Amniotic stem cell (primary cell): ENCODE data around the gene NEXN.
A peak's percentile ranks its signal among the peaks of the same experiment; 100 is the strongest.

Experiments used
- DNase-seq: peaks from one replicate; lab custom pipeline; 2025; lab: John Stamatoyannopoulos, UW

The NEXN gene

GRCh38 chr1:77888081-77888780 is at the start of gene NEXN:
NEXN (plus strand) TSS chr1:77888624; CDS start chr1:77916107, 27,483 bp downstream.
- DNase-seq: peak; percentile 54

- DNase-seq: no peak
Measured at GRCh38 chr1:77841574-77841973, 46.9 kb upstream of the NEXN start.

- no peak for DNase-seq
Measured at GRCh38 chr1:77845951-77846350, 42.5 kb upstream of the NEXN start.

- no peak for DNase-seq
Measured at GRCh38 chr1:77846966-77847365, 41.5 kb upstream of the NEXN start.

- DNase-seq: no peak
Measured at GRCh38 chr1:77847621-77848080, 40.8 kb upstream of the NEXN start.

GRCh38 chr1:77850082-77850481 is 38.3 kb upstream of the NEXN start:
- no peak for DNase-seq

GRCh38 chr1:77857552-77857951 is 30.9 kb upstream of the NEXN start:
- DNase-seq: no peak

- DNase-seq: no peak
Measured at GRCh38 chr1:77858725-77859124, 29.7 kb upstream of the NEXN start.

GRCh38 chr1:77859248-77859647 is 29.2 kb upstream of the NEXN start:
- DNase-seq: no peak

GRCh38 chr1:77866296-77866695 is 22.1 kb upstream of the NEXN start:
- no peak for DNase-seq

GRCh38 chr1:77872645-77873044 is 15.8 kb upstream of the NEXN start:
- no peak for DNase-seq

- DNase-seq: no peak
Measured at GRCh38 chr1:77873461-77873860, 15.0 kb upstream of the NEXN start.

- peak; percentile 26 for DNase-seq
Measured at GRCh38 chr1:77874804-77875445, 13.5 kb upstream of the NEXN start.

- no peak for DNase-seq
Measured at GRCh38 chr1:77876884-77877283, 11.5 kb upstream of the NEXN start.

- DNase-seq: no peak
Measured at GRCh38 chr1:77881061-77881460, 7.4 kb upstream of the NEXN start.

GRCh38 chr1:77882411-77882810 is 6.0 kb upstream of the NEXN start:
- DNase-seq: no peak

GRCh38 chr1:77888781-77889642 is 588 bp downstream of the NEXN start:
- DNase-seq: peak; percentile 34

GRCh38 chr1:77889671-77890070 is 1.2 kb downstream of the NEXN start:
- peak; percentile 37 for DNase-seq

GRCh38 chr1:77891200-77891599 is 2.8 kb downstream of the NEXN start:
- DNase-seq: no peak

GRCh38 chr1:77899647-77900320 is 11.4 kb downstream of the NEXN start:
- no peak for DNase-seq

- DNase-seq: no peak
Measured at GRCh38 chr1:77900687-77901293, 12.4 kb downstream of the NEXN start.

GRCh38 chr1:77905603-77906002 is 17.2 kb downstream of the NEXN start:
- DNase-seq: no peak
